GM18909 (cell line): ENCODE measurements around the gene ZFPL1.

Experiments
- ATAC-seq: cut with Tn5 transposase; IDR thresholded peaks from one replicate; pipeline ENCODE4 v1.9.1; 2021; ENCODE audit warnings: mild to moderate bottlenecking; ENCODE audit not compliant: unreplicated experiment, poor library complexity

ZFPL1 gene

GRCh38 chr11:65126624-65127274 lies 42.7 kb downstream of the ZFPL1 start:
- no peak for ATAC-seq

GRCh38 chr11:65127473-65128181 lies 43.6 kb downstream of the ZFPL1 start:
- ATAC-seq: no peak

- ATAC-seq: no peak
Observed at GRCh38 chr11:65128182-65129145, 44.4 kb downstream of the ZFPL1 start.

GRCh38 chr11:65129649-65130441 lies 45.8 kb downstream of the ZFPL1 start:
- ATAC-seq: no peak

GRCh38 chr11:65130631-65131416 lies 46.8 kb downstream of the ZFPL1 start:
- ATAC-seq: no peak

GRCh38 chr11:65131417-65131776 lies 47.4 kb downstream of the ZFPL1 start:
- ATAC-seq: no peak

- no peak for ATAC-seq
Observed at GRCh38 chr11:65131895-65132237, 47.8 kb downstream of the ZFPL1 start.

- peak; percentile 44 for ATAC-seq
Observed at GRCh38 chr11:65132238-65132987, 48.4 kb downstream of the ZFPL1 start.

GRCh38 chr11:65132988-65133700 lies 49.1 kb downstream of the ZFPL1 start:
- no peak for ATAC-seq

- ATAC-seq: peak; percentile 2
Observed at GRCh38 chr11:65133724-65134123, 49.7 kb downstream of the ZFPL1 start.

GRCh38 chr11:65134240-65134951 lies 50.4 kb downstream of the ZFPL1 start, which contains the start of gene SYVN1:
Gene SYVN1, minus strand, starts transcription at chr11:65134519. Its CDS starts 918 bp downstream, at chr11:65133601.
- peak; percentile 63 for ATAC-seq

GRCh38 chr11:65134952-65135632 lies 51.1 kb downstream of the ZFPL1 start:
- peak; percentile 60 for ATAC-seq

GRCh38 chr11:65135633-65136145 lies 51.7 kb downstream of the ZFPL1 start:
- no peak for ATAC-seq

GRCh38 chr11:65136515-65137096 lies 52.6 kb downstream of the ZFPL1 start:
- no peak for ATAC-seq
